Measurements from ENCODE around the gene PDLIM7.

The PDLIM7 gene

DNA sequence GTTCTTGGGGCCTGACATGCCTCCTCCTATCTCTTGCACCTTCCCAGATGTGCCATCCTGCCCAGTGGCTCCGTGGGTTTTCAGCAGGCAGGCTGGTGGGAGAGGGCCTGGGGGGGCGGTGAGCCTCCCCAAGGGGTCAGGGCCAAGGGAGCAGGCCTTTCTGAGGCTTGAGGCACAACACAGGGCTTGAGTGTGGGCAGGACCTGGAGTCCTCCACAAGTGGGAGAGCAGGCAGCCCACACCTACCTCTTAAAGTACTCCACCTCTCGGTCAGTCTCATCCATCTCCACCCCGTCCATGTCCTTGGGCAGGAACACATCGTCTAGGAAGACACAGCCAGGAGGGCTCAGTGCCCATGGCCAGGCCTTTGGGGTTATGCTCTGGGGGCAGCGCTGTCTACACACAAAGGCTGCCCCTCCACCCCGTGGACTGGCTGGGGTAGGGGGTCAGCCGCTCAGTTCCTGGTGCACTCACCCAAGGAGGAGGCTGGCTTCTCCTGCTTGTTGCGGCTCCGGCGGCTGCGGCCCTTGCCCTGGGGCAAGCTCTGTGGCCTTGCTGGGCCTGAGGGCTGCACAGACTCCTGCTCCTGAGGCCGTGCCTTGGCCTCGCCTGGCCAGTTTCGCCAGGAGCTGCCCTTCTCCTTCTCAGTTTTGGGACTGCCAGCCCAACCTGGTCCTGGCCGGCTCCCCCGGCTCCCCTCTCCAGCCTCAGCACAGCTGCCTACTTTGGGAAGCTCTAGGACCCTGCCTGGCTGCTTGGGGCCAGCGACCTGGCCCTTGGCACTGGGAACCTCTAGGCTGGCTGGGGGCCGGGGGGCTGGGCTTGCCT, 26.5 kb upstream of the PDLIM7 start:
- no peak for DNase-seq

DNA sequence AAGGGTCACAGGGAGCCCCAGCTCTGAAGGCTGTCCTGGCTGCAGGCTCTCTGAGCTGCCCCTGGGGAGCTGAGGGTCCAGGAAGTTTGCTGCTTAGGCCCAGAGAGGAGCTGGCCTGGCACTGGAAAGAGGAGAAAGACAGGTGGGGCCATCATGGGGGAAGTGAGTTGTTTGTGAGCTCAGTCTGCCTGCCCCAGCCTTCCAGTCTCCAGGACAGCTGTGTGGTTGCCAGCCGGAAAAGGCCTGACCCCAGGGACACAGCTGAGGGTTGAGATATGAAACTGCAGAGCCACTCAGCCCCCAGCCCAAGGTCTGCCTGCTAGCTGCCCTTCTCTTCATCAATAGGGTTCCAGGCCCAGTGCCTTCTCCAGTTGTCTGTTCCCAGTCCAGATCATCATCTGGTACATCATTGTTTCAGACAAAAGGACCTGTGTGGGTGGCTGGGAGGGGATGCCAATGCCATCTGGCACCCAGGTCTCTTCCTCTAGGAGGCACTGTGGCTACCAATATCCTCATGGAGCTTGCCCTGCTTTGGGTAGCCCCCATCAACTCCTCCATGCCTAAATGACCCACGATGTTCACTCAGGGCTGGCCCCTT, 23.6 kb upstream of the PDLIM7 start:
- DNase-seq: no peak

DNA sequence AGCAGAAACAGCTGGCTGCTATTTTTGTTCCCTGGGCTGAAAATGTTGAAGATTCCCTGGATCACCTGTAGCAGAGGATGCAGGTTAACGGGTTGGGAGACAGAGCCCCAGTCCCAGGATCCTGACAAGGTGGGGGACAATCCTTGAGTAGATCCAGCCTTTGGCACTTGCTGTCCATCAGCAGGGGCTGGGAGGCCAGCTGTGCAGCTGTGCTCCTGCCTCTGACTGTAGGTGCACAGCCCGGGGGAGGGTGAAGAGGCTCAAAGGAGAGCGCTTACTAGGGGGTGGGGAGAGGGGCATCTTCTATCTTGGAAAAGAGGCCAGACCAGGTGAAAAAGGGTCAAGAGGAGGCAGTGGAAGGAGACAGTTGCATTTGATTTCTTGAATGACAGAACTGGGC, 22.9 kb upstream of the PDLIM7 start:
- DNase-seq: no peak

DNA sequence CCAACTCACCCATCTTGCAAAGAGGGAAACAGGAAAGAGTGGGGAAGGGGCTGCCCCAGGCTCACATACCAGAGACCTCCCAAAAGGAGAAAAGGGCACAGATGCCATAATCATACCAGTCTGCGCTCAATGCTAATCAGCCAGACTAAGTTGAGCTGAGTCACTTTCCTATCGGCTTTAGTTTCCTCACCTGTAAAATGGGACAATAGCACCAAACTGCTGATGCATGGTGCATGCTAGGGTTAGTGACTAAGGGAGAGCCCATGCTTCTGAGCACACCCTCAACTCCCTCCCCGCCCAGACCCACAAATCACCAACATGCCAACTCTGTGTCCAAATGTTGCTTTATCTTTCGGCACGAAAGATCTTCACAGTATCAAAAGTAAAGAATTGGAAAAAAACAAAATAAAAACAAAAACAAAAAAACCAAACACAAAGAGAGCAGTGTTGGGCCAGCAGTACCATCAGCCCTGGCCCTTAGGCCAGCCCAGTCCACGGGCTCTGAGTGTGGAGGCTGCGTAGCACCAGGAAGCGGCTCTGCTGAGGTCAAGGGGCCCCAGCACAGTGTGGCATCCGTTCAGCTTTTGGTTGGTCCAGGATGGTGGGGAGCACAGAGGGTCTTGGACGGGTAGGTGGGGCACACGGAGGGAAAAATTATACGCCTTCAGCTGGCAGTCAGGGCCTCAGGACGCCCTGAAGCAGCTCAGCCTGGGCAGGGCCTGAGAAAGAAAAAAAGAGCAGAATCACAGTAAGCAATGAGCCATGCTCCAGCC, 22.2 kb upstream of the PDLIM7 start:
- DNase-seq: no peak

DNA sequence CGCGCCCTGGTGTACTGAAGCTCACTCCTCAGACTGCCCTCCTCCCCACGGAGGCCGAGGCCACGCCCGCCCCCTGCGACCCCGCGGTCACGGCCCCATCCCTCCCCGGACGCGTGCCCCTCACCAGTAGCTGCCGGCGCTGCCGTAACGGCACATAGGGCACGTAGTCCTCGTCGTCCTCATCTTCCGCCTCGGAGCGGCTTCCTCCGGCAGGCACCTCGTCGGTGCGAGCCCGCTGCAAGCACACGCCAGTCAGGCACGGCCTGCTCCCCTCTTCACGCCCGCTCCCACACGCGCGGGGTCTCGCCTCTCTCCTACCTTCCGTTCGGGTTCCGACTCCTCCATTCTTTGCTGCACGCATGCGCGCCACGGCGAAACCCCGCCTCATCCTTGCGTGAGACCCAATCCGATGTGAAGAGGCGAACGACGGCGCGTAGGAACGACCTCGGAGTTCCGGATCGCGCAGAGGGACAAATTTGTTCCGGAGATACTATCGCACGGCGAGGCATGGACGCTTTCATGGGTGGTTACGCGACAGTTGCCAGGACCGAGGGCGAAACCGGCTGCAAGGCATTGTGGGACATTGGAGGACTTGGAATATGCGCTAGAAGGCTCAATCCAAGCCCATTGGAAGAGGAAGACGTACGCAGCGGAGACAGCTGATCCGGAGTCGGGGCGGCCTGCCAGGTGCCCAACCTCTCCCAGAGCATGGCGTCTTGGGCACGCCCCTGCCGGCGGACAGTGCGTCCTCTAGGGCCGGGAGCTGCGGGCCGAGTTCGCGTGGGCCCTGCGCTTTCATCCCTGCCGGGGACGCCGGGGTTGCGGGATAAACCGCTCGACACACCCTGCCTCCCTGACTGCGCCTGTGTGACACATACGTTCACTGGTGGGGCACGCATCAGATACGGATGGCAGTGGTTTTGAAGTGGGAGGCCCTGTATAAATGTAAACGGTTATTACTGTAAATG, 19.5 kb upstream of the PDLIM7 start, which contains the start of gene DDX41:
DDX41 (minus strand) TSS at position 361 of the 968 bp plus-strand sequence; CDS start at position 345, 16 bp downstream.
- DNase-seq: peak; percentile 97

DNA sequence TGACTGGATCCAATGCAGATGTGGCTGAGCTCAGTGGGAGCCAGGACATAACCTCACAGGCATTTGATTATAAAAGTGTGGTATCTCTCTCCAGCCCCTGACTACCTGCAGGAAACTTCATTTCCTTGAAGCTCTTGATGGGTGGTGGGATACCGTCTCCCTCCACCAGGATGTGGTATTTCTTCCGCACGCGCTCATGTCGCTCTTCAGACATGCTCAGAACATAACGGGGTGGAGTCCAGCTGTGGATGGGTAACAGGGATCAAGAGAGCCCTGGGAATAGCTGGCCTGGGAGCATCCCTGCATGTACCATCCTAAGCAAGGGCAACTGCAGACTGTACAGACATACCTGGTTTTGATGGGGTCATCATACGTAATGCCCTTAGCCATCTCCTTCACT, 18.2 kb upstream of the PDLIM7 start:
- no peak for DNase-seq

DNA sequence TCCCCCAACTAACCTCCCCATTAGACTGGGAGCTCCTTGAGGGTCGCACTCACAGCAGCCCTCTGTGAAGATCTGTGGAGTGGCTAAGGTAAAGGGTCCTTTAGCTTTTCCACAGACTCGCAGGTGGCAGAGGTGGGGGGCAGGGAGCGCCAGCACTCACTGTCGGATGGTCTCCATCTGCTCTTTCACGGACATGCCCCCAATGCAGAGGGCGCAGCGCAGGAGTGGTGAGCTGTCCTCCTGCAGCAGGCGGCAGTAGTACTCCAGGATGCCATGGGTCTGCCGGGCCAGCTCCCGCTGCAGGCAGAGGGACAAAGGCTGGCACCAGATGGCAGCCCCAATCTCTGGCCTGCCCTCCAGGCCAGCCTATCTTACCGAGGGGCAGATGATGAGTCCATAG, 17.1 kb upstream of the PDLIM7 start:
- DNase-seq: no peak

DNA sequence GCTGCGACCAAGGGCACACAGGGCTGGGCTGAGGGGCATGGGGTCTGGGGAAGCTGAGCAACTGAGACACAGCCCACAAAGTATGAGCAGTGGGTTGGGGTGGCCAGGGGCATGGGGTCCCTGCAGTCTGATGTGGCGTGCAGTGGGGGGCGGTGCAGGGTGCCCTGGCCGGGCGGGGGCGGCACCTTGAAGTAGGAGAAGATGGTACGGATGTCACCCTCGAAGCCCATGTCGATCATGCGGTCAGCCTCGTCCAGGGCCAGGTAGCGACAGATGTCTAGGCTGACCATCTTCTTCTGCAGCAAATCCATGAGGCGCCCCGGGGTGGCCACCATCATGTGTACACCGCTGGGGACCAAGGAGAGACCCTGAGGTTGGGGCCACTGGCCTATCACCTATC, 16.1 kb upstream of the PDLIM7 start:
- DNase-seq: no peak

DNA sequence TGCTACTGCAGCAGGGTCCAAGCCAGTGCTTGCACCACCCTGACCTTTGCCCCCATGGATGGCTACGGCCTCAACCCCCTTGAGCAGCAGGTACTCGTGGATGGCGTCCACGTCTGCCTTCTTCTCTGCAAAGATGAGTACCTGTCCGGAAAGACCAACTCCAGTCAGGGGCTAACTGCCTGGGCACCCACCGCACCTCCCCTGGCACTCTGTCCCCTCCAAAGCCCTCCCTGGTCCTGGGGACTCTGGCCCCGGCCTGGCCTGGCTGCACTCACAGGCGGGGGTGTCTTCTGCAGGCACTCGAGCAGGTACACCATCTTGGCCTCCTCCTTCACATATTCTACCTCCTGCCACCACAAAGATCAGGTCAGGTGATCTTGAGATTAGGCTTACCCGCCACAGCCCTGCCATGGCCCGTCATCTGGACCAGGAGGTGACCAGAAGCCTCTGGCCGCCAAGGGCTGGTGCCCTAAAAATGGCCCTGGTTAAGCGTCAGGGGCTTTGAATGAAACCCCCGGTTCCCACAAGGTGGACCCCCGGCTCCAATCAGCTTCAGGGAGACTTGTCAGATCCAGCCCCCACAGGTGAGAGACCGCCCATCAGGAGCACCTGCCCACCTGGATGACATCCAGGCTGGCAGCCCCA, 15.5 kb upstream of the PDLIM7 start:
- DNase-seq: no peak

DNA sequence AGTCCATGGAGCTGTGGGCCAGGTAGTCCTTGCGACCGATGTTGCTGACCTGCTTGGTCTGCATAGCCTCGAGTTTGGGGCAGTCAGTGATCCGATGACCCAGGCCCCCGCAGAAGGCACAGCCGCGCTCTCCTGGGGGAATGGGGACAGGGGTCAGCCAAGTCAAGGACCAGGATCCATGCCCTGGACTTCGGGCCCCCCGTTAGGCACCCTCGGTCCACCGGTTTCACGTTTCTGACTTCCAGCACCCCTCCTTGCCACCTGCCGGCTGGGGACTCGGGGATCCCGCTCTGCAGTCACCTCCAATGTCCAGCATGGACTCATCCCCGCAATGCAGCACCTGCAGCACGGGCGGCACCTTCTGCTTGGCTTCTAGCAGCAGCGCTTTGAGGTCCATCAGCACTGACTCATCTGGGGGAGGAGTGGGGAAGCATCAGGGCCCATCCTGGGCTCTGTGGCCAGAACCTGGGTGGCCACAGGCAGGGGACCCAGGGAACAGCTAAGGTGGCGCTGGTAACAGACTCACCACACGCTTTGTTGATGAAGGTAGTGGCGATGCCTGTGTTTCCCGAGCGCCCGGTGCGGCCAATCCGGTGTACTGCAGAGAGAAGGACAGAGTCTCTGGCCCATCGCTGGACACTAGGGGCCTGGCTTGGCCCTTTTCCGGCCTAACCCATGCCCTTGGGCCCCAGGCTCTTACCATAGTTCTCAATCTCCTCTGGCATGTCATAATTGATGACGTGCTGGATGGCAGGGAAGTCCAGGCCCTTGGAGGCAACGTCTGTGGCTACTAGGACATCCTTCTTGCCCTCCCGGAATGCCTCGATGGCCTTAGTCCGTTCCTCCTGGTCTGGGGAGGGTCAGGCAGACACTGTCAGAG, 14.6 kb upstream of the PDLIM7 start:
- no peak for DNase-seq

DNA sequence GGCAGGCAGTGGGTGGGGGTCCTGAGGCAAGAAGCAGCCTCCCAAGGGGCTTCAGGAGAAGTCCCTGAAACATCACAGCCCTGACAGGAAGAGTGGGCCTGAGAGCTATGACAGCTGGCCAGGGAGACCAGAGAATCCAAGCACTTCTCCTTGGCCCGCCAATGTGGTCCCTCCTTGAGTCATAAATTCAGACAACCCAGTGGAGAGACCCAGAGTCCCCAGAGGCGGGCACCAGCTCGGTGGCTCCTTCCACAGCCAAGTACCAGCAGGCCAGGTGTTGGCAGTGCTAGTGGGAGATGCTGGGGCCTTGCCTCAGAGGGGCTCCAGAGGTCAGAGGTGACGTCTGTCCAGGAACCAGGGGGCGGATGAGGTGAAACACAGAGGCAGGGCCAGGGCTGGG, 13.8 kb upstream of the PDLIM7 start:
- no peak for DNase-seq

DNA sequence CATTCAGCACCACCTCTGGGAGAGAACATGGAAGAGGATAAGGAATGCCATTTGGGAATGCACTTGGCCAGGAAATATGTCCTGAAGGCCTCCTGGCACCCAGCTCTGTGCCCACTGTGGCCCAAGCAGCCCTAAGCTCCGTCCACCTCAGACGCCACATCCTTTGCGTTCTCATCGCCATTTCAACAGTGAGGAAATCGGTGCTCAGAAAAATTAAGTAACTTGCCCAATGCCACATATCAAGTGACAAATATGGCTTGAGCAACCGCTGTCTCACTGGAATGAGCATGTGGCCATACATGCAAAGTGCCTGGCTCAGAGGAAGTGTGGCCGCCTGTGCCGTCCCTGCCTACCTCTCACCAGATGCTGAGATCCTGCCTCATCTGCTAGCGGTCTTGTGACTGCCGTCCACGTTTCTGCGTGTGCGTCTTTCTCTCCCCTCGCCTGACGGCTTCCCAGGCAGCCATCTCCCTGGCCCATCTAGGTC, 13.2 kb upstream of the PDLIM7 start:
- DNase-seq: no peak

DNA sequence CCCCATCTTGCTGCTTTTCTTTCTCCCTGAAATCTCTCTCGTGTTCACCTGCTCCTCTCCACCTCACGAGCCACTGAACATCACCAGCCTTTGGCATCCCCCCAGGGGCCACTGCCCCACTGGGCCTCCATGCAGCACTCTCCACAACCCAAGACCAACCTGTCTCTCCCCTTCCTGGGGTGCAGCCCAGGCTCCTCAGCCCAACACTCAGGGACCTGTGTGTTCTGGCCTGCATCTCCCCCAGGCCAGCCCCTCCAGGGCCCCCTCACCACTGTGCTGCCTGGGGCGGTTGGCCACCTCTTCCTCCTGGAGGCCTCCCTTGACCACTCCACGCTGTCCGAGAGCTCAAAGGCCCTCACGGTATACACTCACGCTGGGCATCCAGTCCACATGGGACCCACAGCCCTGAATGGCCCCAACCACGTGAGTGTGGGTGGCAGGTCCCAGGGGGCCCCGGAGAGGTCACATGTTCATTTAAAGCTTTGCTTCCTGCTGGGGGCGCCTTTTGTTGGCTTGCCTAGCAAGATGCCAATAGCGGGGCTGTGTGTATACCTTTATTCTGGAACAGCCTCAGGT, 12.7 kb upstream of the PDLIM7 start:
- DNase-seq: no peak

DNA sequence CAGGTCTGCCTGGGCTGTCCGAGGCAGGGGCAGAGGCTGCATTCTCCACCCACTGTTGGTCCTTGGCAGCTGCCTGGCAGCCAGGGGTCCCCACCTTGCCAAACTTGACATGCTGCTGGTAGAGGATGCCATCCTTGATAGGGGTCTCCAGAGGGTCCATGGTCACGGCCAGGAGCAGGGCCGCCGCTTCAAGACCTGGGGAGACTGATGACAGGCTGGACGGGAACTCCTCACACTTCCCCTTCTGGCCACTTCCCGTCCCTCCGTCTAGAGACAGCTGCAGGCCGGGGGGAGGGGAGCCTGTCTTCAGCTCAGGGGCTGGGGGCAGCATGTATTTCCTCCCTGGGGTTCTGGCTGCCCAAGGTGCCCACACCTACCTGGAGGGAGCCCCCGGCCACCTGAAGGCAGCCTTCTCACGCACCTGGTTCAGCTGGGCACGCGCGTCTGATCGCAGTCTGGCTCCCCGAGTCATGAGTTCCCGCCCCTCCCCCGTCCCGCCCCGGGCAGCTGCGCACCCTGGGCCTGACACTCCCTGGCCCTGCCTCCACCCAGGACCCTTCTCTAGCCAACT, 12.1 kb upstream of the PDLIM7 start, which contains the start of gene DOK3:
DOK3 (minus strand) TSS at position 446 of the 571 bp plus-strand sequence; CDS start at position 160, 286 bp downstream.
- DNase-seq: no peak

DNA sequence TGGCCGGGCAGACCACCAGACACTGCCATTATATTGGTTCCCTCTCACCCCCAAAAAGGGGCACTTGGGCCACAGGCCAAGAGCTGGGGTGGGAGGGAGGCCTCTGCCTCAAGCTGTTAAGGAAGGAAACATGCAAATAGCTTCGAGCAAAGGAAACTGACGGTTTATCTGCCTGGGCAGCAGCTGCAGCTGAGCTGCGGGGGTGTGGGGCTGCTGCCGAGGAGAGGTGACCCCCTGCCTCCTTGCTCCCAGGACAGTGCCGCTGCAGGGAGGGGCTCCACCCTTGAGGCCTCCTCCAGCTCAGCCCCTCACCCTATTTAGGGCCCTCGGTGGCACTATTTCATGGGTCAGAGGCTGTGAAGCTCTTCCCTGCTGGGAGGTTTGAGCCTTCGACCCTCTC, 11.4 kb upstream of the PDLIM7 start:
- DNase-seq: no peak

DNA sequence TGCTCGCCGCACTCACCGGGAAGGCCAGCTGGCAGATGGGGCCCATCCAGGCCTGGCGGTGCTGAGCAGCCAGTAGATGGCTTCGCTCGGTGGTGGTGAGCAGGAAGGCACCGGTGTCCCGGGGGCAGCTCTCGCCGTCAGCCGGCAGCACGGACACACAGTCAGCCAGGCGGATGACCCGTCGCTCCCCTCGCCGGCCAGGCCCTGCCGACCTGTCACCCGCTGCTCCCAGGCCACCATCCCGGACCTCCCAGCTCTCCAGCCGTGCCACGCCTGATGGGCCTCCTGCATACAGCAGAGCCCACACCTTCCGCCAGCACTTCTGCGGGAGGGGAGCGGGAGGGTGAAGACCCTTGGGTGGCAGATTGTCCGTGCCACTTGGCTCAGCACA, 10.8 kb upstream of the PDLIM7 start:
- DNase-seq: no peak

DNA sequence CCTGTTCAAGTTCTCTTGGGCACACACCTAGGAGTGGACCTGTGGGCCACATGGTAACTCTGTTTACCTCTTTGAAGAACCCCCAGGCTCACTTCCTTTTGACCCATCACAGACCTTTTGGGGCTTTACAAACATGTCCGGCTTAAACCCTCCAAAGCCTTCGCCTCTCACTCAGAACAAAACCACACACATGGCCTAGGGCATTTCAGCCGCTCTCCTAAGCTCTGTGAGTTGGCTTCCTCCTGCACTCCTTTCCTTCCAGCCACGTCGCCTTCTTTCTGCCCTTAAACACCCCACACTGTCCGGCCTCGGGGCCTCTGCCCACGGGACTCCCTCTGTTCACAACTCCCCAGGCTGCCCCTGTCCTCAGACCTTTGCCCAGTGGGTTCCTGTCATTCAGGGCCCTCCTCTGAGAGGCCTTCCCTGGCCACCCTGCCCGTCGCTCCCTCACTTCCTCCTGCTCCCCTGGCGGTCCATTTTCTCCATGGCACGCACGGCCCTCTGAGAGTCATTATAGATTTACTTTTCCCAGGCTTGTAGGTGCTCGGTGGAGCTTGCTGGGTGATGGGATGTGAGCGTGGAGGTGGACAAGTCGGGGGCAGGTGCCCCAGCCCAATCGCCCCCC, 10.3 kb upstream of the PDLIM7 start:
- no peak for DNase-seq

DNA sequence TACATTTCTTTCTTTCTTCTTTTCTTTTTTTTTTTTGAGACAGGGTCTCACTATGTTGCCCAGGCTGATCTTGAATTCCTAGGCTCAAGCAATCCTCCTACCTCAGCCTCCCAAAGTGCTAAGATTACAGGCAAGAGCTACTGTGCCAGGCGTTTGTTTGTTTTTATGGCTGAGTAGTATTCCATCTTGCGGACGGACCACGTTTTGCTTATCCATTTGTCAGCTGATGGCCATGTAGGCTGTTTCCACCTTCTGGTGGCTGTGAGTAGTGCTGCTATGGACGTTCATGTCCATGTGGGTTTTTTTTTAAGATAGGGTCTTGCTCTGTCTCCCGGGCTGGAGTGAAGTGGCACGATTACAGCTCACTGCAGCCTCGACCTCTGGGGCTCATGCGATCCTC, 9.8 kb upstream of the PDLIM7 start:
- DNase-seq: no peak

DNA sequence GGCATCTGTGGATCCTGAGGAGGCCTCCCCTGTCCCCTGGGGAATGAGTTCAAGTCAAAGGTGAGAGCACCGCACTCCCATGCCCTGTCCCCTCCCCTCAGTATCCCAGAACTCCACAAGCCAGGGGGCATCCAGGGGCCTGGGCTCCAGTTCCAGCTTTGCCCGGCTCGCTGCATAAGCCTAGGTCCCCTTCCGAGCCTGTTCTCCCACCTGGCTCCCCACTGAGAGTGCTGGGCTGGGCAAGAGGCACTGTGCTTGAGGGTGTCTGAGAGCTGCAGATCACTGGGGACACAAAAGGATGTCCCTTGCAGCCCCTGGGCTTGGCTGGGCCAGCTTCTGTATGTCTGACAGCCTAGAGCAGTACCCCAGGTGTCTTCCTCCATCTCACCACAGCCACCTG, 7.7 kb upstream of the PDLIM7 start:
- DNase-seq: no peak

Measured in activated CD8-positive, alpha-beta memory T cell treated with anti-CD3 and anti-CD28 coated beads, Interleukin-2, amount 50 U/mL, for 48 hours (primary cell).